Measurements from ENCODE around the gene EXT2. TPM values are rescaled to one million over a fixed set of nuclear protein-coding genes. Genes with fewer than 3 reads are reported as not detected.

Gene EXT2
- total and polyA plus RNA-seq, 2 of the 13 experiments (the other 11 are each of a cell fraction or from before 2014, with no cell fraction given): 61.5 to 68.7 TPM

DNA sequence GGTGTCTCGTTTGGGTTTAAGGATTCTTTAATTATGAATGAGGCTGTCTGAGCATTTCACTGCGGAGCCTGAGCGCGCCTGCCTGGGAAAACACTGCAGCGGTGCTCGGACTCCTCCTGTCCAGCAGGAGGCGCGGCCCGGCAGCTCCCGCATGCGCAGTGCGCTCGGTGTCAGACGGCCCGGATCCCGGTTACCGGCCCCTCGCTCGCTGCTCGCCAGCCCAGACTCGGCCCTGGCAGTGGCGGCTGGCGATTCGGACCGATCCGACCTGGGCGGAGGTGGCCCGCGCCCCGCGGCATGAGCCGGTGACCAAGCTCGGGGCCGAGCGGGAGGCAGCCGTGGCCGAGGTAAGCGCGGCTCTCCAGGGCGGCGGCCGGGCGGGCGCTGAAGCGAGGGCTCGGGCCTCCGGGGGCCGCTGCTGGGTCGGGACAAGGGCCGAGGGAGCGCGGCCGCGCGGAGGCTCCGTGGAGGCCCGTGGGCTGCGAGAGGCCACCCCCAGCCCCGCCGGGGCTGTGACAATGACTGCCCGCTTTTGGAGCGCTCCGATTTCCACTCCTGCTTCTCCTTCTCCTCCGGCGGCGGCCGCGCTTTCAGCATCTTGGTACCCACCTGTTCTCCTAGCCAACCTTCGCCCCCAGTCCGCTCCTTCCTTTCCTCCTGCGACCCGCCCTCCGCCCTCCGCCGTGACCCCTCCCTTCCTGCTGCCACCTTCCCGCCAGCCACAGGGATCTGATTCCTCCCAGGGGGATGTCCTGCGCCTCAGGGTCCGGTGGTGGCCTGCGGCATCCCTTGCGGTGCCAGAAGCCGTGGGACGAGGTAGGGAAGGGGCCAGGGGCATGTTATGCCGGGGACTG lies at the start of gene EXT2 (continued):
- TF ChIP-seq IRX3 (CRISPR knock-in tag; IDR thresholded peaks at IDR 0.05; ENCODE audit: borderline replicate concordance, low read depth): no peak
- TF ChIP-seq KLF12 (CRISPR knock-in tag; IDR thresholded peaks at IDR 0.05; ENCODE audit: borderline replicate concordance): no peak
- TF ChIP-seq ZNF629 (CRISPR knock-in tag; conservative IDR thresholded peaks at IDR 0.05): no peak
- no peak for TF ChIP-seq ZNF136 (CRISPR knock-in tag; IDR thresholded peaks at IDR 0.05; ENCODE audit: low read depth)
- TF ChIP-seq NR3C1 (CRISPR knock-in tag; IDR thresholded peaks at IDR 0.05): no peak
- TF ChIP-seq ZFP36 (IDR thresholded peaks at IDR 0.05; ENCODE audit: borderline replicate concordance, low read depth, low read length, partially characterized antibody): no peak
- TF ChIP-seq, protein P1, sequence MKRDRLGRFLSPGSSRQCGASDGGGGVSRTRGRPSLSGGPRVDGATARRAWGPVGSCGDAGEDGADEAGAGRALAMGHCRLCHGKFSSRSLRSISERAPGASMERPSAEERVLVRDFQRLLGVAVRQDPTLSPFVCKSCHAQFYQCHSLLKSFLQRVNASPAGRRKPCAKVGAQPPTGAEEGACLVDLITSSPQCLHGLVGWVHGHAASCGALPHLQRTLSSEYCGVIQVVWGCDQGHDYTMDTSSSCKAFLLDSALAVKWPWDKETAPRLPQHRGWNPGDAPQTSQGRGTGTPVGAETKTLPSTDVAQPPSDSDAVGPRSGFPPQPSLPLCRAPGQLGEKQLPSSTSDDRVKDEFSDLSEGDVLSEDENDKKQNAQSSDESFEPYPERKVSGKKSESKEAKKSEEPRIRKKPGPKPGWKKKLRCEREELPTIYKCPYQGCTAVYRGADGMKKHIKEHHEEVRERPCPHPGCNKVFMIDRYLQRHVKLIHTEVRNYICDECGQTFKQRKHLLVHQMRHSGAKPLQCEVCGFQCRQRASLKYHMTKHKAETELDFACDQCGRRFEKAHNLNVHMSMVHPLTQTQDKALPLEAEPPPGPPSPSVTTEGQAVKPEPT (CRISPR knock-in tag; IDR thresholded peaks at IDR 0.05; ENCODE audit: low read depth): peak; percentile 84
- no peak for TF ChIP-seq ZNF180 (CRISPR knock-in tag; IDR thresholded peaks at IDR 0.05; ENCODE audit: borderline replicate concordance, low read depth)
- TF ChIP-seq MEF2D (CRISPR knock-in tag; IDR thresholded peaks at IDR 0.05): 0 out of 2 replicates have a peak, but pooled peaks have one; percentile 35
- no peak for TF ChIP-seq ZMYM3 (CRISPR knock-in tag; IDR thresholded peaks at IDR 0.05)
- no peak for TF ChIP-seq ZNF224 (CRISPR knock-in tag; IDR thresholded peaks at IDR 0.05)
- TF ChIP-seq, protein P2, sequence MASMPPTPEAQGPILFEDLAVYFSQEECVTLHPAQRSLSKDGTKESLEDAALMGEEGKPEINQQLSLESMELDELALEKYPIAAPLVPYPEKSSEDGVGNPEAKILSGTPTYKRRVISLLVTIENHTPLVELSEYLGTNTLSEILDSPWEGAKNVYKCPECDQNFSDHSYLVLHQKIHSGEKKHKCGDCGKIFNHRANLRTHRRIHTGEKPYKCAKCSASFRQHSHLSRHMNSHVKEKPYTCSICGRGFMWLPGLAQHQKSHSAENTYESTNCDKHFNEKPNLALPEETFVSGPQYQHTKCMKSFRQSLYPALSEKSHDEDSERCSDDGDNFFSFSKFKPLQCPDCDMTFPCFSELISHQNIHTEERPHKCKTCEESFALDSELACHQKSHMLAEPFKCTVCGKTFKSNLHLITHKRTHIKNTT (CRISPR knock-in tag; IDR thresholded peaks at IDR 0.05): no peak
- TF ChIP-seq MTA1 (CRISPR knock-in tag; IDR thresholded peaks at IDR 0.05; ENCODE audit: borderline replicate concordance): no peak
- TF ChIP-seq ZNF879 (CRISPR knock-in tag; IDR thresholded peaks at IDR 0.05): 0 out of 2 replicates have a peak, but pooled peaks have one; percentile 9
- no peak for TF ChIP-seq ZNF652 (CRISPR knock-in tag; IDR thresholded peaks at IDR 0.05; ENCODE audit: borderline replicate concordance, low read depth)
- TF ChIP-seq, protein P3, sequence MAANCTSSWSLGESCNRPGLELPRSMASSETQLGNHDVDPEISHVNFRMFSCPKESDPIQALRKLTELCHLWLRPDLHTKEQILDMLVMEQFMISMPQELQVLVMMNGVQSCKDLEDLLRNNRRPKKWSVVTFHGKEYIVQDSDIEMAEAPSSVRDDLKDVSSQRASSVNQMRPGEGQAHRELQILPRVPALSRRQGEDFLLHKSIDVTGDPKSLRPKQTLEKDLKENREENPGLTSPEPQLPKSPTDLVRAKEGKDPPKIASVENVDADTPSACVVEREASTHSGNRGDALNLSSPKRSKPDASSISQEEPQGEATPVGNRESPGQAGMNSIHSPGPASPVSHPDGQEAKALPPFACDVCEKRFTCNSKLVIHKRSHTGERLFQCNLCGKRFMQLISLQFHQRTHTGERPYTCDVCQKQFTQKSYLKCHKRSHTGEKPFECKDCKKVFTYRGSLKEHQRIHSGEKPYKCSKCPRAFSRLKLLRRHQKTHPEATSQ (CRISPR knock-in tag; IDR thresholded peaks at IDR 0.05; ENCODE audit: borderline replicate concordance): no peak
- TF ChIP-seq HDAC6 (IDR thresholded peaks at IDR 0.05; ENCODE audit: low read depth, low read length): no peak
- no peak for TF ChIP-seq ZNF567 (CRISPR knock-in tag; IDR thresholded peaks at IDR 0.05; ENCODE audit: borderline replicate concordance)
- TF ChIP-seq, protein P4, sequence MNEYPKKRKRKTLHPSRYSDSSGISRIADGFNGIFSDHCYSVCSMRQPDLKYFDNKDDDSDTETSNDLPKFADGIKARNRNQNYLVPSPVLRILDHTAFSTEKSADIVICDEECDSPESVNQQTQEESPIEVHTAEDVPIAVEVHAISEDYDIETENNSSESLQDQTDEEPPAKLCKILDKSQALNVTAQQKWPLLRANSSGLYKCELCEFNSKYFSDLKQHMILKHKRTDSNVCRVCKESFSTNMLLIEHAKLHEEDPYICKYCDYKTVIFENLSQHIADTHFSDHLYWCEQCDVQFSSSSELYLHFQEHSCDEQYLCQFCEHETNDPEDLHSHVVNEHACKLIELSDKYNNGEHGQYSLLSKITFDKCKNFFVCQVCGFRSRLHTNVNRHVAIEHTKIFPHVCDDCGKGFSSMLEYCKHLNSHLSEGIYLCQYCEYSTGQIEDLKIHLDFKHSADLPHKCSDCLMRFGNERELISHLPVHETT (CRISPR knock-in tag; conservative IDR thresholded peaks at IDR 0.05): no peak
